Parathyroid adenoma (tissue), 2 donors: ENCODE results near the gene CASP5.

Experiments
- H2AFZ ChIP-seq: fragments of 300-600 bp; sonication (generic); one replicate; pipeline ENCODE4 v1.7.0; 2017; ENCODE audit warnings: antibody characterized with exemption, mild to moderate bottlenecking
- H3K27ac ChIP-seq: fragments of 300-600 bp; sonication (generic); one replicate; pipeline ENCODE4 v1.7.0; 2017
- H3K27me3 ChIP-seq: fragments of 300-600 bp; sonication (generic); one replicate; pipeline ENCODE4 v1.7.0; 2017; ENCODE audit warnings: low read length; ENCODE audit not compliant: control insufficient read depth, insufficient read depth
- H3K36me3 ChIP-seq: fragments of 300-600 bp; sonication (generic); one replicate; pipeline ENCODE4 v1.7.0; 2017; ENCODE audit warnings: low read length; ENCODE audit not compliant: control insufficient read depth, insufficient read depth
- H3K4me1 ChIP-seq: fragments of 300-600 bp; sonication (generic); one replicate; pipeline ENCODE4 v1.7.0; 2017; ENCODE audit warnings: control low read depth
- H3K4me2 ChIP-seq: fragments of 300-600 bp; sonication (generic); one replicate; pipeline ENCODE4 v1.7.0; 2017; ENCODE audit warnings: low read length
- H3K4me3 ChIP-seq: fragments of 300-600 bp; sonication (generic); one replicate; pipeline ENCODE4 v1.7.0; 2017; ENCODE audit warnings: low read depth, low read length
- H3K79me2 ChIP-seq: fragments of 300-600 bp; sonication (generic); one replicate; pipeline ENCODE4 v1.7.0; 2017; ENCODE audit warnings: control low read depth
- H3K9ac ChIP-seq: fragments of 300-600 bp; sonication (generic); one replicate; pipeline ENCODE4 v1.7.0; 2017; ENCODE audit warnings: mild to moderate bottlenecking
- H3K9me3 ChIP-seq: fragments of 300-600 bp; sonication (generic); one replicate; pipeline ENCODE4 v1.7.0; 2017; ENCODE audit warnings: low read length; ENCODE audit not compliant: control insufficient read depth
- TF ChIP-seq, protein P1 (sequence below): fragments of 300-600 bp; sonication (generic); IDR thresholded peaks from one replicate; pipeline ENCODE4 v1.7.0; 2017; ENCODE audit warnings: antibody characterized with exemption, mild to moderate bottlenecking
- donor health status: primary hyperparathyroidism.

CASP5 gene

DNA sequence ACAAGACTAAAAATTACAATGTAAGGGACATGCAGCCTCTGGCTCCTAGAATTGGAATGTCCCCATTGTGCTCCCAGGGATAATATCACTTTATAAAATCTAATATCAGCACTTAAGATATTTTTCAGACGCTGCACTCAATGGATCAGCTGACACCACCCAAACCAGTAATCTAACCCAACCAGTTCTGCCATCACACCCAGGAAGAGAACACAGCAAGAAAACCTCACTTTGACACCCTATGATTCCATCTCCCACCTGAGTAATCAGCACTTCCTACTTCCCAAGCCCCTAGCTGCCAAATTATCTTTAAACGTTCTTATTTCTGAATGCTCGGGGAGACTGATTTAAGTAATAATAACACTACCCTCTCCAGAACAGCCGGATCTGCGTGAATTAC lies 57.2 kb downstream of the CASP5 start:
- Histone ChIP-seq H3K4me1 (no peaks in the 10 kb centered on the region), H3K4me3 (no peak overlapping the region), H3K27ac (no peak overlapping the region), H3K27me3 (no peaks in the 10 kb centered on the region), H3K9ac (no peak overlapping the region), H3K4me2 (no peak overlapping the region), H3K9me3 (no peaks in the 10 kb centered on the region), H3K79me2 (no peaks in the 10 kb centered on the region), H2AFZ (no peak overlapping the region), H3K36me3 (no peaks in the 10 kb centered on the region)
- TF ChIP-seq, protein P1, sequence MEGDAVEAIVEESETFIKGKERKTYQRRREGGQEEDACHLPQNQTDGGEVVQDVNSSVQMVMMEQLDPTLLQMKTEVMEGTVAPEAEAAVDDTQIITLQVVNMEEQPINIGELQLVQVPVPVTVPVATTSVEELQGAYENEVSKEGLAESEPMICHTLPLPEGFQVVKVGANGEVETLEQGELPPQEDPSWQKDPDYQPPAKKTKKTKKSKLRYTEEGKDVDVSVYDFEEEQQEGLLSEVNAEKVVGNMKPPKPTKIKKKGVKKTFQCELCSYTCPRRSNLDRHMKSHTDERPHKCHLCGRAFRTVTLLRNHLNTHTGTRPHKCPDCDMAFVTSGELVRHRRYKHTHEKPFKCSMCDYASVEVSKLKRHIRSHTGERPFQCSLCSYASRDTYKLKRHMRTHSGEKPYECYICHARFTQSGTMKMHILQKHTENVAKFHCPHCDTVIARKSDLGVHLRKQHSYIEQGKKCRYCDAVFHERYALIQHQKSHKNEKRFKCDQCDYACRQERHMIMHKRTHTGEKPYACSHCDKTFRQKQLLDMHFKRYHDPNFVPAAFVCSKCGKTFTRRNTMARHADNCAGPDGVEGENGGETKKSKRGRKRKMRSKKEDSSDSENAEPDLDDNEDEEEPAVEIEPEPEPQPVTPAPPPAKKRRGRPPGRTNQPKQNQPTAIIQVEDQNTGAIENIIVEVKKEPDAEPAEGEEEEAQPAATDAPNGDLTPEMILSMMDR, result no peak

DNA sequence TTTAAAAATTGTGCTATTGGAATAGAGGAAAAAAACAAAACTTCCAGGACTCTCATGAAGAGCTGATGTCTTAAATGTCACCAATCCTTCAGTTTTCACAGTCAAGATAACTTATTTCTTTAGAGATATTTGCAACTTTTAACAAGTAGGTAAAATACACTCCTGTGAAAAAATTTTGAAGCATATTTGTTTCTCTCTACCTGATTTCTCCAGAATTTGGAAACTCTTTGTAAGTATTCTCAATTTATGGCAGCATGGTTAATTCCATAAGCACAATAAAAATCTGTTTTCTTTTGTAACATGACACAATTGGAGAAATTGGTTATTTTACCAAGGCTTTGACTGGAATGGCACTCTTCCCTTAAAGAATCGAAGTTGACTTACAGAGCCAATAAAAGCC lies 58.7 kb downstream of the CASP5 start:
- Histone ChIP-seq H3K36me3 (no peaks in the 10 kb centered on the region), H3K79me2 (no peaks in the 10 kb centered on the region), H3K27me3 (no peaks in the 10 kb centered on the region), H3K9me3 (no peaks in the 10 kb centered on the region), H3K4me2 (no peak overlapping the region), H3K9ac (no peak overlapping the region), H3K27ac (no peak overlapping the region), H3K4me1 (no peaks in the 10 kb centered on the region), H2AFZ (no peak overlapping the region), H3K4me3 (no peak overlapping the region)
- TF ChIP-seq, protein P1, result no peak

DNA sequence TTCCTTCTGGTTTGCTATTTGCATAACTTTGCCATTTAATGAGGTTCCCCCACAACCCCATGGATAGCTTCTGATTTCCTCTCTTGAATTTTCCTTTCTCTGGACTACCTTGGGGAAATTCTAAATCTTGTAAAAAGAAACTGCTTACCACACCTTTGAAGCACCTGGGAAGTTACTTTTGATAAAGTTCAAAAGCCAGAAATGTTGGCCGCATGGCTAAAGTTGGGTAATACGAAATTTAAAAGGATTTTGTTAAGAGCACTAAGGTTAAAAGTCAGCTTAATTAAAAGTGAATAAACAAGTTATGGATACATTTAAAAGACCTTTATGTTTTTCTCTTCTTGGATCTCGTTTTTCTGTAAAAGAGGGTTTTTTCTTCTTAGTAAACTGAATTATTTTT lies 60.1 kb downstream of the CASP5 start:
- Histone ChIP-seq H3K79me2 (no peaks in the 10 kb centered on the region), H2AFZ (no peak overlapping the region), H3K27me3 (no peaks in the 10 kb centered on the region), H3K4me2 (no peak overlapping the region), H3K4me1 (no peaks in the 10 kb centered on the region), H3K9me3 (no peaks in the 10 kb centered on the region), H3K4me3 (no peak overlapping the region), H3K27ac (no peak overlapping the region), H3K36me3 (no peaks in the 10 kb centered on the region), H3K9ac (no peak overlapping the region)
- TF ChIP-seq, protein P1, result no peak

DNA sequence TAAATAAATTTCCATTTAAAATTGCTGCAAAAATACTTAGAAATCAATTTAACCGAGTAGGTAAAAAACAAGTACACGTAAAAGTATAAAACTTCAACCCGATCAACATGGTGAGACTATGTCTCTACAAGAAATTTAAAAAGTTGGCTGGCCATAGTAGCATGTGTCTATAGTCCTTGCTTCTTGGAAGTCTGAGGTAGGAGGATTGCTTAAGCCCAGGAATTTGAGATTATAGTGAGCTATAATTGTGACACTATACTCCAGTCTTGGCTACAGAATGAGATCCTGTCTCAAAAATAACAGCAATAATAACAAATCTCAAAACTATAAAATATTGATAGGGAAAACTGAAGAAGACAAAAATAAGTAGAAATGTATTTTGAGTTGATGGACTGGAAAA lies 65.7 kb downstream of the CASP5 start:
- no peaks in the 10 kb centered on the region for H3K79me2 ChIP-seq
- no peak overlapping the region for H3K4me3 ChIP-seq
- no peaks in the 10 kb centered on the region for H3K36me3 ChIP-seq
- no peaks in the 10 kb centered on the region for H3K9me3 ChIP-seq
- H3K4me2 ChIP-seq, result no peak overlapping the region
- H3K27ac ChIP-seq, result no peak overlapping the region
- H2AFZ ChIP-seq, result no peak overlapping the region
- H3K27me3 ChIP-seq, result no peaks in the 10 kb centered on the region
- H3K4me1 ChIP-seq, result no peaks in the 10 kb centered on the region
- H3K9ac ChIP-seq, result no peak overlapping the region
- TF ChIP-seq, protein P1, result no peak

DNA sequence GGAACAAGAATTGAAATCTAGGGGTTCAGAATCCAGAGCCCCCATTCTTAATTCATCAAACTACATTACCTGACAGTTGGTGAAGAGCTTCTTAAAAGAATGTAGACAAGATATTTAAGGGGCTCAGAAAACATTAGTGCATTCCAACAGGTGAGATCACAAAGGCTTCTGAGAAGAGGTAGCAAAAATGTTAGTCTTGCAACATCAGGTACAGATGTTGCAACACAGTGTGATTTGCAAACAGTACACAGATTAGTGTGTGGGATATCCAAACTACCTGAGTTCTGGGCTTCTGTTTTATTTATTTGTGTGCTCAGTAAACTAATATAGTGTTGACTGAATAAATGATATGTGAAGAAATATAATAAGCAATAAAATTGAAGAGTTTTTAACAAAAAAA lies 66.4 kb downstream of the CASP5 start:
- Histone ChIP-seq H3K4me1 (no peaks in the 10 kb centered on the region), H3K36me3 (no peaks in the 10 kb centered on the region), H3K4me2 (no peak overlapping the region), H3K4me3 (no peak overlapping the region), H2AFZ (no peak overlapping the region), H3K27me3 (no peaks in the 10 kb centered on the region), H3K79me2 (no peaks in the 10 kb centered on the region), H3K27ac (no peak overlapping the region), H3K9me3 (no peaks in the 10 kb centered on the region), H3K9ac (no peak overlapping the region)
- TF ChIP-seq, protein P1, result no peak
